ENCODE data around the gene MT3. TPM values are rescaled to one million over a fixed set of nuclear protein-coding genes. Genes with fewer than 3 reads are reported as not detected.
A peak's percentile ranks its signal among the peaks of the same experiment; 100 is the strongest.

The MT3 gene
- total and polyA plus RNA-seq, 2 of the 13 experiments (the other 11 are each of a cell fraction or from before 2014, with no cell fraction given), result not detected

DNA sequence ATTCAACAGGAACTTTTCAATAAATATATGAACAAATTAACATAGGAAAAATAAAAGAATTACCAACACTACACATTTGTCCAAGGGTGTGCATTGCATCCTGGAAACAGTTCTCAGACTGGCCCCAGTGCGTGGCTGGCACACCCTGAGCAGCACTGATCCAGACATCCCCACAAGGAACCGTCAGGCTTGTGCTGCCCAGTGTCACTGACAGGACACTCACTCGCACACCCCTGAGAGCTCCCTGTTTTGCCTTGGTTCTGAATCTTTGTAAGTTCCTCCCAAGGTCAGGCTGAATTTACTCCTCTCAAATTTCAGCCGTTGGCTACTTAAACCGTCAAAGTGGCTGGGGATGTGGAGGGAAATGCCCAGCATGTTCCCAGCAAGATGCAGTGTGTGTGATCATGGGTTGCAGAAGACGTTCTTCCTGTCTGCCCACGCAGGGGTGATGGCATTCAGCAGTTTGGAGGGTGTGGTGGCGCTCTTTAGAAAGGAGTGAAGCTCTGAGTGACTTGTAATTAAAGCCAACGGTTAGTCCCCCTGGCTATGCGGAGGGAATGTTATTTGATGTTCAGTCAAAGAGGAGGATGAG is 20.8 kb downstream of the MT3 start (continued):
- TF ChIP-seq, protein P1, sequence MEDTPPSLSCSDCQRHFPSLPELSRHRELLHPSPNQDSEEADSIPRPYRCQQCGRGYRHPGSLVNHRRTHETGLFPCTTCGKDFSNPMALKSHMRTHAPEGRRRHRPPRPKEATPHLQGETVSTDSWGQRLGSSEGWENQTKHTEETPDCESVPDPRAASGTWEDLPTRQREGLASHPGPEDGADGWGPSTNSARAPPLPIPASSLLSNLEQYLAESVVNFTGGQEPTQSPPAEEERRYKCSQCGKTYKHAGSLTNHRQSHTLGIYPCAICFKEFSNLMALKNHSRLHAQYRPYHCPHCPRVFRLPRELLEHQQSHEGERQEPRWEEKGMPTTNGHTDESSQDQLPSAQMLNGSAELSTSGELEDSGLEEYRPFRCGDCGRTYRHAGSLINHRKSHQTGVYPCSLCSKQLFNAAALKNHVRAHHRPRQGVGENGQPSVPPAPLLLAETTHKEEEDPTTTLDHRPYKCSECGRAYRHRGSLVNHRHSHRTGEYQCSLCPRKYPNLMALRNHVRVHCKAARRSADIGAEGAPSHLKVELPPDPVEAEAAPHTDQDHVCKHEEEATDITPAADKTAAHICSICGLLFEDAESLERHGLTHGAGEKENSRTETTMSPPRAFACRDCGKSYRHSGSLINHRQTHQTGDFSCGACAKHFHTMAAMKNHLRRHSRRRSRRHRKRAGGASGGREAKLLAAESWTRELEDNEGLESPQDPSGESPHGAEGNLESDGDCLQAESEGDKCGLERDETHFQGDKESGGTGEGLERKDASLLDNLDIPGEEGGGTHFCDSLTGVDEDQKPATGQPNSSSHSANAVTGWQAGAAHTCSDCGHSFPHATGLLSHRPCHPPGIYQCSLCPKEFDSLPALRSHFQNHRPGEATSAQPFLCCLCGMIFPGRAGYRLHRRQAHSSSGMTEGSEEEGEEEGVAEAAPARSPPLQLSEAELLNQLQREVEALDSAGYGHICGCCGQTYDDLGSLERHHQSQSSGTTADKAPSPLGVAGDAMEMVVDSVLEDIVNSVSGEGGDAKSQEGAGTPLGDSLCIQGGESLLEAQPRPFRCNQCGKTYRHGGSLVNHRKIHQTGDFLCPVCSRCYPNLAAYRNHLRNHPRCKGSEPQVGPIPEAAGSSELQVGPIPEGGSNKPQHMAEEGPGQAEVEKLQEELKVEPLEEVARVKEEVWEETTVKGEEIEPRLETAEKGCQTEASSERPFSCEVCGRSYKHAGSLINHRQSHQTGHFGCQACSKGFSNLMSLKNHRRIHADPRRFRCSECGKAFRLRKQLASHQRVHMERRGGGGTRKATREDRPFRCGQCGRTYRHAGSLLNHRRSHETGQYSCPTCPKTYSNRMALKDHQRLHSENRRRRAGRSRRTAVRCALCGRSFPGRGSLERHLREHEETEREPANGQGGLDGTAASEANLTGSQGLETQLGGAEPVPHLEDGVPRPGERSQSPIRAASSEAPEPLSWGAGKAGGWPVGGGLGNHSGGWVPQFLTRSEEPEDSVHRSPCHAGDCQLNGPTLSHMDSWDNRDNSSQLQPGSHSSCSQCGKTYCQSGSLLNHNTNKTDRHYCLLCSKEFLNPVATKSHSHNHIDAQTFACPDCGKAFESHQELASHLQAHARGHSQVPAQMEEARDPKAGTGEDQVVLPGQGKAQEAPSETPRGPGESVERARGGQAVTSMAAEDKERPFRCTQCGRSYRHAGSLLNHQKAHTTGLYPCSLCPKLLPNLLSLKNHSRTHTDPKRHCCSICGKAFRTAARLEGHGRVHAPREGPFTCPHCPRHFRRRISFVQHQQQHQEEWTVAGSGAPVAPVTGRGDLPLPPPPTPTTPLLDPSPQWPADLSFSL (CRISPR knock-in tag; IDR thresholded peaks at IDR 0.05), result no peak
- TF ChIP-seq ZNF343 (CRISPR knock-in tag; IDR thresholded peaks at IDR 0.05) (no peak), ZNF747 (CRISPR knock-in tag; IDR thresholded peaks at IDR 0.05; ENCODE audit: borderline replicate concordance) (0 out of 2 replicates have a peak, but pooled peaks have one; percentile 20), RBFOX2 (IDR thresholded peaks at IDR 0.05; ENCODE audit: low read depth, low read length) (no peak), HOXA9 (CRISPR knock-in tag; IDR thresholded peaks at IDR 0.05; ENCODE audit: borderline replicate concordance) (no peak), ZNF878 (CRISPR knock-in tag; IDR thresholded peaks at IDR 0.05) (no peak), POLR2AphosphoS2 (IDR thresholded peaks at IDR 0.05; ENCODE audit: low read depth, low read length) (no peak), NAIF1 (CRISPR knock-in tag; IDR thresholded peaks at IDR 0.05; ENCODE audit: borderline replicate concordance) (no peak), POLR2A (IDR thresholded peaks at IDR 0.05; ENCODE audit: insufficient read depth in 1 of 2, low read depth in 2 of 2, low read length in 2 of 2) (peak in 1 of 2 experiments; percentile 43; a peak in 1 of 4 replicates), ZNF33B (CRISPR knock-in tag; IDR thresholded peaks at IDR 0.05) (no peak), PTBP1 (IDR thresholded peaks at IDR 0.05; ENCODE audit: low read depth, low read length, poor library complexity, severe bottlenecking) (no peak), ZNF337 (CRISPR knock-in tag; IDR thresholded peaks at IDR 0.05; ENCODE audit: borderline replicate concordance, low read depth) (0 out of 2 replicates have a peak, but pooled peaks have one; percentile 14), ZNF510 (CRISPR knock-in tag; IDR thresholded peaks at IDR 0.05; ENCODE audit: low read depth) (0 out of 2 replicates have a peak, but pooled peaks have one; percentile 52)
- TF ChIP-seq, protein P2, sequence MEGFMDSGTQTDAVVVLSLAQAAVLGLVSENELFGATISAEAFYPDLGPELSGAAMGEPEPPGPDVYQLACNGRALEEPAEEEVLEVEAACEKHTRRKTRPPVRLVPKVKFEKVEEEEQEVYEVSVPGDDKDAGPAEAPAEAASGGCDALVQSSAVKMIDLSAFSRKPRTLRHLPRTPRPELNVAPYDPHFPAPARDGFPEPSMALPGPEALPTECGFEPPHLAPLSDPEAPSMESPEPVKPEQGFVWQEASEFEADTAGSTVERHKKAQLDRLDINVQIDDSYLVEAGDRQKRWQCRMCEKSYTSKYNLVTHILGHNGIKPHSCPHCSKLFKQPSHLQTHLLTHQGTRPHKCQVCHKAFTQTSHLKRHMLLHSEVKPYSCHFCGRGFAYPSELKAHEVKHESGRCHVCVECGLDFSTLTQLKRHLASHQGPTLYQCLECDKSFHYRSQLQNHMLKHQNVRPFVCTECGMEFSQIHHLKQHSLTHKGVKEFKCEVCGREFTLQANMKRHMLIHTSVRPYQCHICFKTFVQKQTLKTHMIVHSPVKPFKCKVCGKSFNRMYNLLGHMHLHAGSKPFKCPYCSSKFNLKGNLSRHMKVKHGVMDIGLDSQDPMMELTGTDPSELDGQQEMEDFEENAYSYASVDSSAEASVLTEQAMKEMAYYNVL (CRISPR knock-in tag; IDR thresholded peaks at IDR 0.05; ENCODE audit: borderline replicate concordance), result no peak
- TF ChIP-seq, protein P3, sequence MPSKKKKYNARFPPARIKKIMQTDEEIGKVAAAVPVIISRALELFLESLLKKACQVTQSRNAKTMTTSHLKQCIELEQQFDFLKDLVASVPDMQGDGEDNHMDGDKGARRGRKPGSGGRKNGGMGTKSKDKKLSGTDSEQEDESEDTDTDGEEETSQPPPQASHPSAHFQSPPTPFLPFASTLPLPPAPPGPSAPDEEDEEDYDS (CRISPR knock-in tag; IDR thresholded peaks at IDR 0.05), result no peak
- TF ChIP-seq, protein P4, sequence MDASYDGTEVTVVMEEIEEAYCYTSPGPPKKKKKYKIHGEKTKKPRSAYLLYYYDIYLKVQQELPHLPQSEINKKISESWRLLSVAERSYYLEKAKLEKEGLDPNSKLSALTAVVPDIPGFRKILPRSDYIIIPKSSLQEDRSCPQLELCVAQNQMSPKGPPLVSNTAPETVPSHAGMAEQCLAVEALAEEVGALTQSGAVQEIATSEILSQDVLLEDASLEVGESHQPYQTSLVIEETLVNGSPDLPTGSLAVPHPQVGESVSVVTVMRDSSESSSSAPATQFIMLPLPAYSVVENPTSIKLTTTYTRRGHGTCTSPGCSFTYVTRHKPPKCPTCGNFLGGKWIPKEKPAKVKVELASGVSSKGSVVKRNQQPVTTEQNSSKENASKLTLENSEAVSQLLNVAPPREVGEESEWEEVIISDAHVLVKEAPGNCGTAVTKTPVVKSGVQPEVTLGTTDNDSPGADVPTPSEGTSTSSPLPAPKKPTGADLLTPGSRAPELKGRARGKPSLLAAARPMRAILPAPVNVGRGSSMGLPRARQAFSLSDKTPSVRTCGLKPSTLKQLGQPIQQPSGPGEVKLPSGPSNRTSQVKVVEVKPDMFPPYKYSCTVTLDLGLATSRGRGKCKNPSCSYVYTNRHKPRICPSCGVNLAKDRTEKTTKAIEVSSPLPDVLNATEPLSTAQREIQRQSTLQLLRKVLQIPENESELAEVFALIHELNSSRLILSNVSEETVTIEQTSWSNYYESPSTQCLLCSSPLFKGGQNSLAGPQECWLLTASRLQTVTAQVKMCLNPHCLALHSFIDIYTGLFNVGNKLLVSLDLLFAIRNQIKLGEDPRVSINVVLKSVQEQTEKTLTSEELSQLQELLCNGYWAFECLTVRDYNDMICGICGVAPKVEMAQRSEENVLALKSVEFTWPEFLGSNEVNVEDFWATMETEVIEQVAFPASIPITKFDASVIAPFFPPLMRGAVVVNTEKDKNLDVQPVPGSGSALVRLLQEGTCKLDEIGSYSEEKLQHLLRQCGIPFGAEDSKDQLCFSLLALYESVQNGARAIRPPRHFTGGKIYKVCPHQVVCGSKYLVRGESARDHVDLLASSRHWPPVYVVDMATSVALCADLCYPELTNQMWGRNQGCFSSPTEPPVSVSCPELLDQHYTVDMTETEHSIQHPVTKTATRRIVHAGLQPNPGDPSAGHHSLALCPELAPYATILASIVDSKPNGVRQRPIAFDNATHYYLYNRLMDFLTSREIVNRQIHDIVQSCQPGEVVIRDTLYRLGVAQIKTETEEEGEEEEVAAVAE (CRISPR knock-in tag; IDR thresholded peaks at IDR 0.05; ENCODE audit: borderline replicate concordance), result no peak

All from HepG2 (cell line).